ENCODE measurements around the gene FKBP10. TPM values are rescaled to one million over a fixed set of nuclear protein-coding genes. Genes with fewer than 3 reads are reported as not detected.

The FKBP10 gene
- total RNA-seq, 1 experiment from 2014 or later = 271 TPM

GRCh38 chr17:41781404-41782110, 31.2 kb upstream of the FKBP10 start:
- DNase-seq (ENCODE audit: low read depth) = no peak

DNA sequence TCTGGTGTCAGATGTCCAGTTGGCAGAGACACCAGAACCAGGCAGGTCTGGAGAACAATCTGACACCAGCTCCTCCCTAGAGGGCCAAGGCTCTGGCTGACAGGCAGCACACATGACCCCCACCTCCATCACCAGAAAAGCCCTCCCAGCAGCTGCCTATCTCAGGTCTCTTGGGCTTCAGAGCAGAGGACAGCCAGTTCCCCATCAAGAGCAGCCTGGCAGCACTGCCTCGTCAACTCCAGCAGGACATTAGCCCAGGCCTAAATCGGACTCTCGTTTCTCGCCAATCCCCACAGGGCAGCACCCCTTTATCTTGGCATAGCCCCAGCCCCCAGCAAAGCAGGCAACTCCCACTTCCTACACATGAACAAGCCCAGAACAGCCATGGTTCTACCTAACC, 30.7 kb upstream of the FKBP10 start:
- DNase-seq (ENCODE audit: low read depth) = no peak

- no peak for DNase-seq (ENCODE audit: low read depth)
These were observed 28.5 kb upstream of the FKBP10 start for GRCh38 chr17:41784207-41784744.

- DNase-seq (ENCODE audit: low read depth) = no peak
These were observed 27.5 kb upstream of the FKBP10 start for GRCh38 chr17:41785091-41785858.

- no peak for DNase-seq (ENCODE audit: low read depth)
These were observed 27.0 kb upstream of the FKBP10 start for GRCh38 chr17:41785859-41786226.

DNA sequence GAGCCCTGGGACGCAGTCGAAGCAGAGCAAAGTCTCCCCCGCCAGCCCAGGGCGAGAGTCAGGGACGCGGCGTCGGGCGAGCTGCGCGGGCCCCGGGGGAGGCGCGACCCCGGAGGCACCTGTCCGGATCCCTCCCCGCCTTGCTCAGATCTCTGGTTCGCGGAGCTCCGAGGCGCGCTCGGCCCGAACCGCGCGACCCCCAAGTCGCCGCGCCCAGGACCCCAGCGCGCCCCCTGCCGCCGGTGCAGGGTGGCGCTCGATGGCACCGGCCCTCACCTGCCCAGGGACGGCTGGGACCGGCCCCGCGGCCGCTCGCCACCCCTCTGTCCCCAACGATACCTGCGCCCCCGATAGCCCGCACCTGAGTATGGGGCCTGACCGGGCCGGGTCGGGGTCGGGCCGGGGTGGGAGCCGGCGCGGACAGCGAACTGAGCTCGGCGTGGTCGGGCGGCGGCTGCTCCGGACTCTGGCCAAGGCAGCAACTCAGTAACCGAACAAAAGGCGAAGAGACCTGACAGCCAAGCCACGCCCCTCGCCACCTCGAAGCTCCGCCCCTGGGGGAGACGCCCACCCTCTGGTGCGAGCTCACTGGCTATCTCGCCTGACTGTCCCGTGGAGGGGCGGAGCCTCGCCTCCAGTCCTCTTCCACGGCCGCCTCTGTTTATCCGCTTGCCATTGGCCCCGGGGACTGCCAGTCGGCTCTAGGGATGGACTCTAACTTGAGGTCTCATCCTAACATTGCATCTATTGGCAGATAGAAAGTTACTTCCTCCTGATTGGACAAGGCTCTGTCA, 26.4 kb upstream of the FKBP10 start, which contains the start of gene JUP:
Gene JUP (minus strand): TSS at position 485 of the 794 bp plus-strand sequence. CDS start 14,857 bp downstream, outside the sequence.
- peak; percentile 64 for DNase-seq (ENCODE audit: low read depth)

- no peak for DNase-seq (ENCODE audit: low read depth)
These were observed 25.8 kb upstream of the FKBP10 start for GRCh38 chr17:41787021-41787418.

DNA sequence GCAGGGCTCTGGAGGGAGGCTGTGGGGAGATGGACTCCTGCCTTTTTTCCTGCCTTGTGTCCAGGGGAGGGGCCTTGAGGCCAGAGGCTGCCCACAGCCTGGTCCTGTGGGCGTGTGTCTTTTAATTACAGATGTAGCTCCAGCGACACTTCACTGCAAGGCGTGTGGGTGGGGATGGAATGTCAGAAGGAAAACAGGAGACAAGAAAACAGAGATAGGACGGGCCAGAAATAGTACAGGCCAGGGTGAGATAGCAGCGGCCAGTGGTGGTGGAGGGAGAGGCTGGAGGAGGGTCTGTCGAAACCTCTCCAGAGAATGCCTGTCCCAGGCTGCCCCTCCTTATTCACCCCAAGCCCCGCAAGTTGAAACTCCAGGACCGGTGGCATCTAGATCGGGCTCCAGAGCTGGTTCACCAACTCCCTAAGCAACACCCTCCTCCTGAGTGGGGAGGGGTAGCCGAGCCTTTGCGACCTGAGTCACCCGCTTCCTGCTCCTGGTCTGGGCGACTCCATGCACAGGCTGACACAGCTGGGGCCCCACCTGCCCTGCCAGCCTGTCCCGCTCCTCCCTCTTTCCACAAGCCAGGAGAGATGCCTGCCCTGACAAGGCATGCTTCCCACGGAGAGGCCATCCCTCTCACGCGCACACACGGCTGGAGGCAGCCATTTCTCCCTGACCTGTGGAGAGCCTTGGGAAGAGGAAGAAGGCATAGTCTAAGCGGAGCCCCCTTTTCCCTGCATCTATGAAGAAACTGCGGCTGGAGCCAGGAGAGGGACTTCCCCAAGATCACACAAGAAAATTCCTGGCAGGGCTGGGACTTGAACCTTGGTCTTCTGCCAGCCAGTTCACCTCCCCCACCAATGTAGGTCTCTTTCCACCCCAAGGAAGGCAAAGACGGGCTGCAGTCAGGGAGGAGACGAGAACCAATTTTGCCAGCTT, 19.7 kb upstream of the FKBP10 start:
- DNase-seq (ENCODE audit: low read depth) = peak; percentile 25

GRCh38 chr17:41793784-41794539, 18.8 kb upstream of the FKBP10 start:
- no peak for DNase-seq (ENCODE audit: low read depth)

DNA sequence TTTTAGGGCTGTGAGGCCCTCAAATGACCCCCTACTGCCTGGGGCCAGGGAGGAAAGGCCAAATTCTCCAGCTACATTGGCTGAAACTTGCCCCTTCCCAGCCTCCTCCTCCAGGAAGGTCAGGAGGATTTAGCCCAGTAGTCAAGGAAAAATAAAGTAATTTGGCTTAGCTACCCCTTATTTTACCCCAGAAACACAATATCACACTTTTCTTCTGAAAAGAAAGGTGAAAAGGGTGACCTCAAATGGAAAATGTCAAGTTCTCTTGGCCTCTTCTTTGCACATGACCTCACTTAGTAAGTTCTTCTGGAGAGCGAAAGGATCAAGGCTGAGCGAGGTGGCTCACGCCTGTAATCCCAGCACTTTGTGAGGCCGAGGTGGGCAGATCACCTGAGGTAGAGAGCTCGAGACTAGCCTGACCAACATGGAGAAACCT, 18.2 kb upstream of the FKBP10 start:
- DNase-seq (ENCODE audit: low read depth) = no peak

- DNase-seq (ENCODE audit: low read depth) = no peak
These were observed 16.5 kb upstream of the FKBP10 start for GRCh38 chr17:41796121-41796895.

- DNase-seq (ENCODE audit: low read depth) = no peak
These were observed 15.4 kb upstream of the FKBP10 start for GRCh38 chr17:41797377-41797776.

- no peak for DNase-seq (ENCODE audit: low read depth)
These were observed 13.4 kb upstream of the FKBP10 start for GRCh38 chr17:41799366-41799765.

DNA sequence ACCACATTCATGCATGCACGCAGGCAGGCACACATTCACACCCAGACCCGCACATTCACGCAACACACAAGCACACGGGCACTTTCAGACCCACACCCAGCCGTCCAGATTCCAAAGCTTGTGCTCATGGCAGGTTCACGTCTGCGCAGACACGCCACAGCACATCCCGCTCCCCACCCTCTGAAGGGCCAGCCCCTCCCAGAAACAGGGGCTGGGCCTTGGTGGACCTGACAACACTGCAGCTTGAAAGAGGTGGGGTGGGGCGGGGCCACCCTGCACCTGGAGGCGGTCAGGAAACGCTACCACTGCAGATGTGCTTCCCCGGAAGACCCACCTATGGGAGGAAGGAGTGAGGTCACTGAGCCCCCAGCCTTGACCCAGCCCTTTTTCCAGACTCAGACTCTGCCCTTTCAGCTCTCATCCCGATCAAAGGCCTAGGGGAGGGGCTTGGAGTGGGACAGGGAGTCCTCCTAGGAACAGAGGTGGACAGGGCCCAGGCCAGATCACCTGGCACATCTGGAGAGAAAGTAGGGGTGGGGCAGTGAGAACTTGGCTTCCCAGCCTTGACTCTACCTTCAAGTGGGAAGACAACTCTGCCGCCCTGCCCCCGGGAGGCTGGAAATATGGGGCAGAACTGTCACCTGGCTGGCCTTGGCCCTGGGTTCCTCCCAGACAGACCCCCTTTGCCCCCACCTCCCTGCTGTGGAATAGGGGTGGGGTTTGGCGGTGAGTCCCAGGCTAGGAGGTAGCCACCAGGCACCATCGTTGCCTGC, 12.0 kb upstream of the FKBP10 start:
- no peak for DNase-seq (ENCODE audit: low read depth)

GRCh38 chr17:41801374-41802271, 11.2 kb upstream of the FKBP10 start:
- peak; percentile 70 for DNase-seq (ENCODE audit: low read depth)

- DNase-seq (ENCODE audit: low read depth) = no peak
These were observed 9.5 kb upstream of the FKBP10 start for GRCh38 chr17:41803049-41804020.
